Measurements from ENCODE around the gene ZMPSTE24.
"Not testable (repeated sequence)": the region's sequence is repeated elsewhere in the genome, so short reads cannot be mapped to it uniquely, and the experiment has no call there.

Gene ZMPSTE24

GRCh38 chr1:40318970-40319621, 61.1 kb downstream of the ZMPSTE24 start:
- DNase-seq (ENCODE audit: low read depth in 2 of 2): no peak

GRCh38 chr1:40331403-40331802, 73.4 kb downstream of the ZMPSTE24 start:
- not testable (repeated sequence) for DNase-seq (ENCODE audit: low read depth in 2 of 2)

GRCh38 chr1:40332695-40333094, 74.7 kb downstream of the ZMPSTE24 start:
- DNase-seq (ENCODE audit: low read depth in 2 of 2): no peak

GRCh38 chr1:40337443-40337842, 79.4 kb downstream of the ZMPSTE24 start:
- no peak for DNase-seq (ENCODE audit: low read depth in 2 of 2)

- peak; percentile 77 to 84 for DNase-seq (ENCODE audit: low read depth in 2 of 2)
Observed at GRCh38 chr1:40338745-40339419, 80.8 kb downstream of the ZMPSTE24 start.

- DNase-seq (ENCODE audit: low read depth in 2 of 2): no peak
Observed at GRCh38 chr1:40339420-40340323, 81.6 kb downstream of the ZMPSTE24 start.

- DNase-seq (ENCODE audit: low read depth in 2 of 2): no peak
Observed at GRCh38 chr1:40341491-40342380, 83.7 kb downstream of the ZMPSTE24 start.

- not testable (repeated sequence) for DNase-seq (ENCODE audit: low read depth in 2 of 2)
Observed at GRCh38 chr1:40342381-40342717, 84.3 kb downstream of the ZMPSTE24 start.
